ENCODE measurements around the gene AUTS2.

Gene AUTS2

GRCh38 chr7:70134029-70134770 lies 535.9 kb downstream of the AUTS2 start:
- no peak for DNase-seq (ENCODE audit: low read depth)

- DNase-seq (ENCODE audit: low read depth), result no peak
Observed at GRCh38 chr7:70135656-70136055, 537.4 kb downstream of the AUTS2 start.

GRCh38 chr7:70137126-70137525 lies 538.9 kb downstream of the AUTS2 start:
- DNase-seq (ENCODE audit: low read depth), result no peak

GRCh38 chr7:70142247-70142932 lies 544.1 kb downstream of the AUTS2 start:
- no peak for DNase-seq (ENCODE audit: low read depth)

GRCh38 chr7:70143075-70144044 lies 545.1 kb downstream of the AUTS2 start:
- DNase-seq (ENCODE audit: low read depth), result no peak

- no peak for DNase-seq (ENCODE audit: low read depth)
Observed at GRCh38 chr7:70148997-70149396, 550.7 kb downstream of the AUTS2 start.

- no peak for DNase-seq (ENCODE audit: low read depth)
Observed at GRCh38 chr7:70152313-70152712, 554.0 kb downstream of the AUTS2 start.

- no peak for DNase-seq (ENCODE audit: low read depth)
Observed at GRCh38 chr7:70153933-70154332, 555.7 kb downstream of the AUTS2 start.

- DNase-seq (ENCODE audit: low read depth), result no peak
Observed at GRCh38 chr7:70154521-70155180, 556.4 kb downstream of the AUTS2 start.

- DNase-seq (ENCODE audit: low read depth), result no peak
Observed at GRCh38 chr7:70156057-70156456, 557.8 kb downstream of the AUTS2 start.

GRCh38 chr7:70159121-70159520 lies 560.8 kb downstream of the AUTS2 start:
- DNase-seq (ENCODE audit: low read depth), result no peak

- no peak for DNase-seq (ENCODE audit: low read depth)
Observed at GRCh38 chr7:70165477-70166170, 567.3 kb downstream of the AUTS2 start.

- DNase-seq (ENCODE audit: low read depth), result no peak
Observed at GRCh38 chr7:70171369-70171920, 573.2 kb downstream of the AUTS2 start.

GRCh38 chr7:70177166-70177565 lies 578.9 kb downstream of the AUTS2 start:
- DNase-seq (ENCODE audit: low read depth), result no peak

- DNase-seq (ENCODE audit: low read depth), result no peak
Observed at GRCh38 chr7:70178211-70178610, 579.9 kb downstream of the AUTS2 start.

GRCh38 chr7:70178787-70179186 lies 580.5 kb downstream of the AUTS2 start:
- no peak for DNase-seq (ENCODE audit: low read depth)

- no peak for DNase-seq (ENCODE audit: low read depth)
Observed at GRCh38 chr7:70182521-70182920, 584.2 kb downstream of the AUTS2 start.

- no peak for DNase-seq (ENCODE audit: low read depth)
Observed at GRCh38 chr7:70183278-70183677, 585.0 kb downstream of the AUTS2 start.

GRCh38 chr7:70188901-70189650 lies 590.8 kb downstream of the AUTS2 start:
- no peak for DNase-seq (ENCODE audit: low read depth)

- DNase-seq (ENCODE audit: low read depth), result no peak
Observed at GRCh38 chr7:70189776-70190175, 591.5 kb downstream of the AUTS2 start.
